ENCODE data around the gene GCDH.

GRCh38 chr19:12864721-12865715 lies 25.9 kb upstream of the GCDH start:
- TF ChIP-seq CTCF (IDR thresholded peaks at IDR 0.05) = no peak
- TF ChIP-seq EZH2 (IDR thresholded peaks at IDR 0.05) = no peak
- no peak for TF ChIP-seq EZH2phosphoT487 (IDR thresholded peaks at IDR 0.05)
